HG02759 (cell line): ENCODE results near the gene RPS6KA4.

Experiments
- ATAC-seq: cut with Tn5 transposase; IDR thresholded peaks from one replicate; pipeline ENCODE4 v1.9.1; 2021; ENCODE audit warnings: mild to moderate bottlenecking, moderate library complexity; ENCODE audit not compliant: unreplicated experiment

RPS6KA4 gene

GRCh38 chr11:64362339-64362738 lies 3.4 kb downstream of the RPS6KA4 start:
- ATAC-seq, result no peak

- ATAC-seq, result no peak
These were observed 5.5 kb downstream of the RPS6KA4 start for GRCh38 chr11:64364435-64364834.

GRCh38 chr11:64364911-64365310 lies 5.9 kb downstream of the RPS6KA4 start:
- ATAC-seq, result no peak

- ATAC-seq, result no peak
These were observed 7.8 kb downstream of the RPS6KA4 start for GRCh38 chr11:64366751-64367150.

- no peak for ATAC-seq
These were observed 9.1 kb downstream of the RPS6KA4 start for GRCh38 chr11:64367931-64368672.

- no peak for ATAC-seq
These were observed 9.7 kb downstream of the RPS6KA4 start for GRCh38 chr11:64368673-64369074.

GRCh38 chr11:64369440-64370421 lies 10.8 kb downstream of the RPS6KA4 start:
- ATAC-seq, result no peak

GRCh38 chr11:64371201-64371600 lies 12.2 kb downstream of the RPS6KA4 start:
- no peak for ATAC-seq

- no peak for ATAC-seq
These were observed 13.1 kb downstream of the RPS6KA4 start for GRCh38 chr11:64372021-64372420.

GRCh38 chr11:64372802-64373597 lies 14.0 kb downstream of the RPS6KA4 start:
- ATAC-seq, result no peak

GRCh38 chr11:64373598-64373974 lies 14.6 kb downstream of the RPS6KA4 start:
- no peak for ATAC-seq

GRCh38 chr11:64376071-64376470 lies 17.1 kb downstream of the RPS6KA4 start:
- ATAC-seq, result no peak

GRCh38 chr11:64378335-64378880 lies 19.4 kb downstream of the RPS6KA4 start:
- no peak for ATAC-seq

- no peak for ATAC-seq
These were observed 20.2 kb downstream of the RPS6KA4 start for GRCh38 chr11:64379160-64379559.

- no peak for ATAC-seq
These were observed 21.1 kb downstream of the RPS6KA4 start for GRCh38 chr11:64379817-64380709.

- ATAC-seq, result no peak
These were observed 22.4 kb downstream of the RPS6KA4 start for GRCh38 chr11:64381350-64381749.

- ATAC-seq, result no peak
These were observed 23.1 kb downstream of the RPS6KA4 start for GRCh38 chr11:64382047-64382446.

GRCh38 chr11:64382586-64382985 lies 23.6 kb downstream of the RPS6KA4 start:
- ATAC-seq, result no peak

- ATAC-seq, result no peak
These were observed 24.6 kb downstream of the RPS6KA4 start for GRCh38 chr11:64383580-64383979.
